ENCODE data around the gene SH3BGRL3. TPM values are rescaled to one million over a fixed set of nuclear protein-coding genes. Genes with fewer than 3 reads are reported as not detected.

SH3BGRL3 gene
- total and polyA plus RNA-seq, 7 experiments from 2014 or later: 156 to 636 (median 380) TPM

DNA sequence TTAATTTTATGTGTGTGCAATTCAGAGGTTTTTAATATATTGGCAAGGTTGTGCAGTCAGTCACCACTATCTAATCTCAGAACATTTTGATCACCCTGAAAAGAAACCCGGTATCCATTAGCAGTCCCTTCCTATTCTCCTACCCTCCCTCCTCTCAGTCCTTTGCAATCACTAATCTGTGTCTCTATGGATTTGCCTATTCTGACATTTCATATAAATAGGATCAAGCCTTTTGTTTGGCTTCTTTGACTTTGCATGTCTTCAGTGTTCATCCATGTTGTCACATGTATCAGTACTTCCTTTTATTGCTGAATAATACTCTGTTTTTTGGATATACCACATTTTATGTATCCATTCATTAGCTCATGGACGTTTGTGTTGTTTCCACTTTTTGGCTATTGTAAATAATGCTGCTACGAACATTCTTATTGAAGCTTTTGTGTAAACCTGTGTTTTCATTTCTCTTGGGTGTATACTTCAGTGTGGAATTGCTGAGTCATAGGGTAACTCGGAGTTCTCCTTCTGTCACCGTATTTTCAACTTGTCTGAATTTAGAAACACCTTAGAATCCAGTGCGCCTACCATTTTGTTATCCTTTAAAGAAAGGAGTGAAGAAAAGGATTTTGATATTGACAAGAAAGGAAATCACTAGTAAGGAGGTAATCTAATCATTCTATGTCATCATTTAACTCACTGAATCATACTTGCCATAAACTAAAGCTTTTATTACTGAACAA is 42.5 kb upstream of the SH3BGRL3 start:
- Mint-ChIP-seq H3K9me3 (no peaks in the 10 kb centered on the region), H3K27me3 (peaks cover 0 to 2% (median 0%) of the 10 kb centered on the region in 5 donors), H3K36me3 (peaks cover 0 to 8% (median 5%) of the 10 kb centered on the region in 5 donors), H3K27ac (peak overlapping the region in 2 of 9 donors; percentile 31 to 40), H3K4me3 (peak overlapping the region in 5 of 10 donors; percentile 1 to 61 (median 32)), H3K4me1 (peaks cover 28 to 43% (median 39%) of the 10 kb centered on the region in 7 donors)
- no peaks in the 10 kb centered on the region for H3K27me3 ChIP-seq (ENCODE audit: control insufficient read depth in 2 of 2, insufficient read depth in 2 of 2, low read length in 2 of 2)
- ChIA-PET CTCF (interaction anchor here (0.6 to 1.2 kb wide), 6 partner anchors 17 to 180 kb away, joined by 3 to 4 read pairs (median 3); no protein-coding TSS in a partner anchor), POLR2A (no interaction called here)
- H3K27ac ChIP-seq (ENCODE audit: low read depth, low read length): no peak overlapping the region
- no peak for ATAC-seq
- no peak overlapping the region for H3K4me3 ChIP-seq (ENCODE audit: low read length)
- intact Hi-C loops (cut with micrococcal nuclease): loop anchor here in 1 of 2 donors (10.0 kb wide), 1 partner anchor 203 kb away; no protein-coding TSS in a partner anchor
- no peaks in the 10 kb centered on the region for H3K9me3 ChIP-seq (ENCODE audit: control insufficient read depth in 2 of 3, low read length in 3 of 3)
- peaks cover 0 to 11% (median 0%) of the 10 kb centered on the region in 3 experiments for H3K36me3 ChIP-seq (ENCODE audit: control insufficient read depth in 2 of 3, insufficient read depth in 3 of 3, low read length in 3 of 3)
- peaks cover 4 to 13% of the 10 kb centered on the region in 2 donors for H3K4me1 ChIP-seq (ENCODE audit: control insufficient read depth in 2 of 2, insufficient read depth in 2 of 2, low read length in 2 of 2)
- no peak for DNase-seq

DNA sequence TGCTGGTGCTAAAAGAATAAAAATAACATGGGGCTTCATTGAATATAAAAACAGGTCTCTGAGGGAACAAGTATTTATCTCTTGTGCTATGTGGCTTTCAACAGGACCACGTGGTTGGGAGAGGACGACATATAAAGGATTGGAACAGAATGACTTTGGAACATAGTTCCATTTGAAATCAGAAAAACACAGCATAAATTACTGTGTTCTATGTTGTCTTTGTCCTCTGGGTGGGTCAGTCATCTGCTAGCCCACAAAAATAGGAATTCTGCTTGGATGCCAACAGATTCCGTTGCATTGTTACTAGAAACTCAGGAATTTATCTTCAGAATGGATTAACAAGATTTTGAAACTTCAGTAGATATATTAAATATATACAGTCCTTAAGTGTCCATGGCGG is 40.0 kb upstream of the SH3BGRL3 start:
- Mint-ChIP-seq H3K9me3 (no peaks in the 10 kb centered on the region), H3K27ac (no peak overlapping the region), H3K36me3 (peaks cover under 1 to 20% (median 14%) of the 10 kb centered on the region in 5 donors), H3K4me1 (peaks cover 22 to 38% (median 29%) of the 10 kb centered on the region in 7 donors), H3K27me3 (no peaks in the 10 kb centered on the region), H3K4me3 (no peak overlapping the region)
- peaks cover 0 to 9% of the 10 kb centered on the region in 2 donors for H3K4me1 ChIP-seq (ENCODE audit: control insufficient read depth in 2 of 2, insufficient read depth in 2 of 2, low read length in 2 of 2)
- peaks cover 0 to 18% (median 0%) of the 10 kb centered on the region in 3 experiments for H3K36me3 ChIP-seq (ENCODE audit: control insufficient read depth in 2 of 3, insufficient read depth in 3 of 3, low read length in 3 of 3)
- H3K27me3 ChIP-seq (ENCODE audit: control insufficient read depth in 2 of 2, insufficient read depth in 2 of 2, low read length in 2 of 2): no peaks in the 10 kb centered on the region
- no peaks in the 10 kb centered on the region for H3K9me3 ChIP-seq (ENCODE audit: control insufficient read depth in 2 of 3, low read length in 3 of 3)
- no peak overlapping the region for H3K4me3 ChIP-seq (ENCODE audit: low read length)
- ChIA-PET POLR2A (no interaction called here), CTCF (interaction anchor here (0.7 kb wide), 1 partner anchor 300 kb away, joined by 3 read pairs; no protein-coding TSS in a partner anchor)
- ATAC-seq (no peak), DNase-seq (no peak)
- intact Hi-C loops (cut with micrococcal nuclease): loop anchor here in 1 of 2 donors (10.0 kb wide), 1 partner anchor 205 kb away; no protein-coding TSS in a partner anchor
- H3K27ac ChIP-seq (ENCODE audit: low read depth, low read length): no peak overlapping the region

GRCh38 chr1:26252718-26253117 is 27.2 kb upstream of the SH3BGRL3 start:
- Mint-ChIP-seq H3K36me3 (peaks cover 3 to 41% (median 20%) of the 10 kb centered on the region in 5 donors), H3K27me3 (no peaks in the 10 kb centered on the region), H3K9me3 (no peaks in the 10 kb centered on the region), H3K4me3 (no peak overlapping the region), H3K27ac (peak overlapping the region in 1 of 9 donors; percentile 10), H3K4me1 (peaks cover 0 to 9% (median 0%) of the 10 kb centered on the region in 7 donors)
- ChIA-PET CTCF (no interaction called here), POLR2A (no interaction called here)
- no peak overlapping the region for H3K27ac ChIP-seq (ENCODE audit: low read depth, low read length)
- no peaks in the 10 kb centered on the region for H3K4me1 ChIP-seq (ENCODE audit: control insufficient read depth in 2 of 2, insufficient read depth in 2 of 2, low read length in 2 of 2)
- intact Hi-C loops (cut with micrococcal nuclease): no loop called here
- DNase-seq: no peak
- no peaks in the 10 kb centered on the region for H3K27me3 ChIP-seq (ENCODE audit: control insufficient read depth in 2 of 2, insufficient read depth in 2 of 2, low read length in 2 of 2)
- H3K4me3 ChIP-seq (ENCODE audit: low read length): no peak overlapping the region
- no peak for ATAC-seq
- H3K9me3 ChIP-seq (ENCODE audit: control insufficient read depth in 2 of 3, low read length in 3 of 3): no peaks in the 10 kb centered on the region
- H3K36me3 ChIP-seq (ENCODE audit: control insufficient read depth in 2 of 3, insufficient read depth in 3 of 3, low read length in 3 of 3): peaks cover 0 to 28% (median 11%) of the 10 kb centered on the region in 3 experiments

DNA sequence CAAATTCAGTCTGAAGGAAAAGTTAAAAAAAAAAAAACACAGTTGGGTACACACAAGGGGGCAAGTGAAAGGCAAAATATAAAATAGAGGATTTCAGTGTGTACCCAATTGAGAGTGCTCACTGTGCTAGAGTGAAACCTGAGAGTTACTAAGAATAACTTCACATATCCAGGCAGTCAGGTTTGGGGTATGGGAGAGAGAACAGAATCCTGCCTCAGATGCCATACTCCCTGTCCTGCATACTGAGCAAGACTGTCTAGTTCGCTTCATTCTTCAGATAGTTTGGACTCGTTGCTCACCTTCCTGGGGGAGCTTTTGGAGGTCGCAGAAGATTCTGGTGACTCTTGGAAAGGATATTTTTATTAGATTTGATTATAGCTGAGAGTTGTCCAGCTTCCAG is 25.5 kb upstream of the SH3BGRL3 start:
- Mint-ChIP-seq H3K36me3 (peaks cover 16 to 49% (median 26%) of the 10 kb centered on the region in 5 donors), H3K27me3 (no peaks in the 10 kb centered on the region)

DNA sequence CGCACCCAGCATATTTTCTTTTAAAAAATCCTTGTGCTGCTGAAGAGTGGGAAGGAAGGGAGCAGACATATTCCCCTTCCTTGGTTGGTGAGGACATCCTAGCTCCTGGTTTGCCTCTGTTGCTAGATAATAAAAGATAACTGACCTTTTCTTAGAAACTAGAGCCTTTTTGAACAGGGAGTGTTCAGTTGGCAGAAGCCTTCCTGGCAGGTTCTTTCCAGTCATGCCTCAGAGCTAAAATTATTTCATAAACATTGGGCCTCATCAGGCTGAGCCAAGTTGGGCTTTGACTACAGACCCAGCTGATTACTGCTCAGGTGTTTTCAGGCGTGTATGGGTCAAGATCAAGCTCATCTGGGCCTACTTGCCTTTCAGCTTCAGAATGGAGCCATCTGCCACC is 22.7 kb upstream of the SH3BGRL3 start:
- Histone ChIP-seq H3K27me3 (ENCODE audit: control insufficient read depth in 2 of 2, insufficient read depth in 2 of 2, low read length in 2 of 2) (no peaks in the 10 kb centered on the region), H3K27ac (ENCODE audit: low read depth, low read length) (no peak overlapping the region), H3K4me3 (ENCODE audit: low read length) (no peak overlapping the region), H3K9me3 (ENCODE audit: control insufficient read depth in 2 of 3, low read length in 3 of 3) (no peaks in the 10 kb centered on the region), H3K4me1 (ENCODE audit: control insufficient read depth in 2 of 2, insufficient read depth in 2 of 2, low read length in 2 of 2) (no peaks in the 10 kb centered on the region), H3K36me3 (ENCODE audit: control insufficient read depth in 2 of 3, insufficient read depth in 3 of 3, low read length in 3 of 3) (peaks cover 3 to 60% (median 19%) of the 10 kb centered on the region in 3 experiments)
- intact Hi-C loops (cut with micrococcal nuclease): no loop called here
- ATAC-seq (no peak), DNase-seq (no peak)
- CTCF ChIA-PET: interaction anchor here (0.5 kb wide), 1 partner anchor 238 kb away, joined by 3 read pairs; no protein-coding TSS in a partner anchor
- no peak overlapping the region for H3K27ac Mint-ChIP-seq
- H3K9me3 Mint-ChIP-seq: no peaks in the 10 kb centered on the region
- peaks cover 24 to 57% (median 32%) of the 10 kb centered on the region in 5 donors for H3K36me3 Mint-ChIP-seq
- H3K4me3 Mint-ChIP-seq: no peak overlapping the region
- no peaks in the 10 kb centered on the region for H3K27me3 Mint-ChIP-seq
- peaks cover 0 to 10% (median 0%) of the 10 kb centered on the region in 7 donors for H3K4me1 Mint-ChIP-seq
- POLR2A ChIA-PET: interaction anchor here (1.4 kb wide), 1 partner anchor 22 kb away, joined by 3 read pairs; no protein-coding TSS in a partner anchor

More for the DNA sequence above, 25.5 kb upstream of the SH3BGRL3 start:
- no peak for ATAC-seq
- ChIA-PET CTCF (interaction anchor here (0.7 to 0.9 kb wide), 2 partner anchors 17 to 20 kb away, joined by 3 read pairs; partner anchors contain the start of gene CEP85), POLR2A (no interaction called here)
- intact Hi-C loops (cut with micrococcal nuclease): no loop called here
- H3K4me3 Mint-ChIP-seq: no peak overlapping the region
- no peaks in the 10 kb centered on the region for H3K27me3 ChIP-seq (ENCODE audit: control insufficient read depth in 2 of 2, insufficient read depth in 2 of 2, low read length in 2 of 2)
- H3K27ac Mint-ChIP-seq: no peak overlapping the region
- H3K27ac ChIP-seq (ENCODE audit: low read depth, low read length): no peak overlapping the region
- peaks cover 0 to 10% (median 0%) of the 10 kb centered on the region in 7 donors for H3K4me1 Mint-ChIP-seq
- DNase-seq: no peak
- H3K9me3 ChIP-seq (ENCODE audit: control insufficient read depth in 2 of 3, low read length in 3 of 3): no peaks in the 10 kb centered on the region
- no peak overlapping the region for H3K4me3 ChIP-seq (ENCODE audit: low read length)
- H3K9me3 Mint-ChIP-seq: no peaks in the 10 kb centered on the region
- H3K4me1 ChIP-seq (ENCODE audit: control insufficient read depth in 2 of 2, insufficient read depth in 2 of 2, low read length in 2 of 2): no peaks in the 10 kb centered on the region
- peaks cover 3 to 44% (median 16%) of the 10 kb centered on the region in 3 experiments for H3K36me3 ChIP-seq (ENCODE audit: control insufficient read depth in 2 of 3, insufficient read depth in 3 of 3, low read length in 3 of 3)

DNA sequence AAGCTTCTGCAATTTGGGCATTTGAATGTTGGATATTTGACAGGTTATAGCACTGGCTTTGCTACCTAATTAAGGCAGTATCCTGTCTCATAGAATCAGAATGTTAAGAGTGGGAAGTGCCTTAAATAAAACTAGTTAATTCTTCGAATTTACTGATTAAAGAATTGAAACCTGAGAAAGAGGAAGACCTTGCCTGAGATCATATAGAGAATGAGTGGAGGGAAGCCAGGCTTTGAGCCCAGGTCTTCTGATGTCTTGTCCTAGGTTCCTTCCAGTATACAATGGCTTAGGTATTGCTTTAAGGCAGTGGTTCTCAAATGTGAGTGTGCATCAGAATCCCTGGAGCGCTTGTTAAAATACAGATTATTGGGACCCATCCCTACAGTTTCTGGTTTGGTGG is 20.9 kb upstream of the SH3BGRL3 start:
- ChIA-PET POLR2A (interaction anchor here (0.6 kb wide), 1 partner anchor 10 kb away, joined by 4 read pairs; no protein-coding TSS in a partner anchor), CTCF (no interaction called here)
- Histone ChIP-seq H3K9me3 (ENCODE audit: control insufficient read depth in 2 of 3, low read length in 3 of 3) (no peaks in the 10 kb centered on the region), H3K27ac (ENCODE audit: low read depth, low read length) (no peak overlapping the region), H3K27me3 (ENCODE audit: control insufficient read depth in 2 of 2, insufficient read depth in 2 of 2, low read length in 2 of 2) (no peaks in the 10 kb centered on the region), H3K4me3 (ENCODE audit: low read length) (no peak overlapping the region), H3K4me1 (ENCODE audit: control insufficient read depth in 2 of 2, insufficient read depth in 2 of 2, low read length in 2 of 2) (no peaks in the 10 kb centered on the region), H3K36me3 (ENCODE audit: control insufficient read depth in 2 of 3, insufficient read depth in 3 of 3, low read length in 3 of 3) (peaks cover 3 to 75% (median 14%) of the 10 kb centered on the region in 3 experiments)
- H3K27ac Mint-ChIP-seq: peak overlapping the region in 1 of 9 donors; percentile 5
- intact Hi-C loops (cut with micrococcal nuclease): no loop called here
- peaks cover 0 to 5% (median 0%) of the 10 kb centered on the region in 7 donors for H3K4me1 Mint-ChIP-seq
- H3K27me3 Mint-ChIP-seq: no peaks in the 10 kb centered on the region
- no peaks in the 10 kb centered on the region for H3K9me3 Mint-ChIP-seq
- H3K36me3 Mint-ChIP-seq: peaks cover 19 to 63% (median 39%) of the 10 kb centered on the region in 5 donors
- no peak for DNase-seq
- H3K4me3 Mint-ChIP-seq: no peak overlapping the region
- peak; percentile 50 for ATAC-seq
